ENCODE results near the gene SHANK2.

The SHANK2 gene

DNA sequence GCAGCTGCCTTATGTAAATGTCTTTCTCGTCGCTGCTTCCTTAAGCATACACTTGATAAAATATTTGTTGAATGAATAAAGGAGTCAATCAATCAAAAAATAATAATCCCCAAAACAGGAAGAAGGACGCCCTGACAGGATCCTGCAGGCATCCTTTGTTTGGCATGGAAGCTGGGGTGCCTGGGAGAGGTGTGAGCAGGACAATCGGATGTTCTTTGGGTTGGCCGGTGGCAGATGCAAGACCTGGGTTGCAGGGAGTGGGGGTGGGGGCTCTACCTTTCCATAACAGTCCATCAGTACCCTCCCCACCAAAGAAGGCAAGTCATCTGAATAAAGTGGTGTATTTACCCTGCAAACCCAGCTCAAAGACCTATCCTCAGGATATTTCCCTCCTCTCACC is 1.4 kb upstream of the SHANK2 start:
- Mint-ChIP-seq H3K27me3 (peaks cover 68% of the 10 kb centered on the region), H3K4me3 (no peak overlapping the region), H3K36me3 (no peaks in the 10 kb centered on the region), H3K9me3 (peaks cover 3% of the 10 kb centered on the region), H3K27ac (no peak overlapping the region), H3K4me1 (peaks cover 2% of the 10 kb centered on the region)
- CTCF ChIA-PET: no interaction called here
- no peak for DNase-seq

DNA sequence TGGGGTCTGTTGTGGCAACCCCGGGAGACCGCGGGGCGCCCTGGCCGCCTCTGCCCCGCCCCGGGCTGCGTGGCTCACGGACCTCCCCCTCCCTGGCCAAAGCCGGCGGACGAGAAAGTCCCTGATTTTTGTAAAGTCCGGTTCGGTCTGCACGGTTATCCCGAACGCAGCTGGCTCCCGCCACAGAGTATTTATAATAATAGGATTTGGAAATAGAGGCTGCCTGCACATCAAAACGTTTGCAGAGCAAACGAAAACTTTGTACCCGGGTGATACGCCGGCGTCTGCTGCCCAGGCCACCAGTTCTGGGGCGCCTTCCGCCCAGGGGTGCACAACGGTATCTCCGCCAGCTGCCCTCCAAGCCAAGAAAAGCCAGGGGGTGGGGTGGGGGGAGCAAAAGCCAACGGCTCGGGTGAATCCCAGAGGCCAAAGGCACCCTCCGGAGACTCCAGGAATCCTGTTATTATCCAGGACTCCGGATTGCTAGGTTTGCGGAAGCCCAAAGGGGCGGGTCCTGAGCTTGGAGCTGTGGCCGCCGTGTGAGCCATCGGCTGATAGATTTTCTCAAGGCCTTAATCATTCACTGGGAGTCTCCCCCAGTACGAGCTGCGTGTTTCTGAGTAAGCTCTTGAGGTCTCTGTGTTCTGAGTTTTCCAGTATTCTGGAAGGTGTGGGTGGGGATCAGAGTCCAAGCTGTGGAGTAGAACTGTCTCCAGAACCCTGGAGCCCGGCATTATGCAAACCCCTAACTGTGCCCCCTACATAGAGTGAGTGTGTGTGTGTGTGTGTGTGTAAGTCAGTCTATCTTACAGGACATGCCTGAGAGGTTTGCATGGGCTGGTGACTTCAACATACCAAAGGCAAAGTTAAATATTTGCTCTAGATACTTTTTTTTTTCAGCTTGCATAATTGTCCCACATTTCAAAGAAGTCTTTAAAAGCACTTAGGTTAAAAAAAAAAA is 673 bp upstream of the SHANK2 start:
- Mint-ChIP-seq H3K36me3 (no peaks in the 10 kb centered on the region), H3K27me3 (peaks cover 76% of the 10 kb centered on the region), H3K9me3 (no peaks in the 10 kb centered on the region), H3K27ac (no peak overlapping the region), H3K4me3 (no peak overlapping the region), H3K4me1 (peaks cover 2% of the 10 kb centered on the region)
- CTCF ChIA-PET: no interaction called here
- no peak for DNase-seq

DNA sequence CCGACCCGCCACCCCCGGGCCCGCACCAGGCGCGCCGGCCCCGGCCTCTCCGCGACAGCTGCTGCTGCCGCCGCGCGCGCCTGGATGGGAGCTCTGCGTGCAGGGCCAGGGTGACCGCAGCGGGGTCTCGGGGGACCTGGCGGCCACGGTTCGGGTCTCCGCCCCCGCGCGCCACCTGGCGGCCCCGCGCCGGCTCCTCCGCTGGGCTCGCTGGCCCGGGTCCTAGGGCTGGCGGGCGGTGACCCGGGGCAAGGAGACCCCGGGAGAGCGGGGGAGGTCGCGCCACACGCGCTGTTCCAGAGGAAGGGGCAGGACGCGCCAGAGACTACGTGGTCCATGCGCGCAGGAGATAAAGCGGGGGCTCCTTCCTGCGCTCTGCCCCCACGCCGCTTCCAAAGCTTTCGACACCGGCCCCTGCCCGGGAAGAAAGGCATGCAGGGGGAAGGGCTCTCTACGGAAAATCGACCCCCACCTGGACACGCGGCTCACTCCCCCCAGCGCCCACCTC is 562 bp downstream of the SHANK2 start:
- H3K4me1 Mint-ChIP-seq: peaks cover 2% of the 10 kb centered on the region
- CTCF ChIA-PET: no interaction called here
- H3K36me3 Mint-ChIP-seq: no peaks in the 10 kb centered on the region
- H3K4me3 Mint-ChIP-seq: no peak overlapping the region
- no peak for DNase-seq
- peaks cover 85% of the 10 kb centered on the region for H3K27me3 Mint-ChIP-seq
- H3K27ac Mint-ChIP-seq: no peak overlapping the region
- H3K9me3 Mint-ChIP-seq: no peaks in the 10 kb centered on the region

DNA sequence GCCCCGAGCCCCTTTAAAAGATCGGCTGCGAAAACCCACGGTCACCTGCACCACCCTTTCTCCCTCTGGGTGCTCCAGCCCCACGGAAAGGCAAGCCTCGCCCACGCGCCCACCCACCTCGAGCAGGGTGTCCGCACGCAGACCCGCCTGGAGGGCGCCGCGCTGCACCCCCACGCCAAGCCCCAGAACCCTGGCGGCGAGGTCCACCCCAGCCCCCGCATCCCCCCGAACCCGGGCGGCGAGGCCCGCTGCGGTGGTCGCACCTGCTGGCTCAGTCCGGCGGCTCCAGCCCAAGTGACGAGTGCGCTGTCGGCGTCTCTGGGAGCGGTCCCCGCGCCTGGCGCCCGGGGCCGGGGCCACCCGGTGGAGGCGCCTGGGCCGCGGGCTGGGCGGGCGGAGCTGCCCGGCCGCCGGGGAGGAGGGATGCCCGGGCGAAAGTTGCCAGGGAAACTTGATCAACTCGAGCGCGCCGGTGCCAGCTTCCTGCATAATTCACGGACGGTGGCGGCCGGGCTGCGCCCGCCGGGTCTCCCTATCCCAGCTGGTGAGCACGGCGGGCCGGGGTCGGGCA is 1.1 kb downstream of the SHANK2 start:
- no peak for DNase-seq
- no peak overlapping the region for H3K27ac Mint-ChIP-seq
- CTCF ChIA-PET: no interaction called here
- H3K4me1 Mint-ChIP-seq: peaks cover 2% of the 10 kb centered on the region
- H3K36me3 Mint-ChIP-seq: no peaks in the 10 kb centered on the region
- H3K27me3 Mint-ChIP-seq: peaks cover 89% of the 10 kb centered on the region
- no peak overlapping the region for H3K4me3 Mint-ChIP-seq
- no peaks in the 10 kb centered on the region for H3K9me3 Mint-ChIP-seq

DNA sequence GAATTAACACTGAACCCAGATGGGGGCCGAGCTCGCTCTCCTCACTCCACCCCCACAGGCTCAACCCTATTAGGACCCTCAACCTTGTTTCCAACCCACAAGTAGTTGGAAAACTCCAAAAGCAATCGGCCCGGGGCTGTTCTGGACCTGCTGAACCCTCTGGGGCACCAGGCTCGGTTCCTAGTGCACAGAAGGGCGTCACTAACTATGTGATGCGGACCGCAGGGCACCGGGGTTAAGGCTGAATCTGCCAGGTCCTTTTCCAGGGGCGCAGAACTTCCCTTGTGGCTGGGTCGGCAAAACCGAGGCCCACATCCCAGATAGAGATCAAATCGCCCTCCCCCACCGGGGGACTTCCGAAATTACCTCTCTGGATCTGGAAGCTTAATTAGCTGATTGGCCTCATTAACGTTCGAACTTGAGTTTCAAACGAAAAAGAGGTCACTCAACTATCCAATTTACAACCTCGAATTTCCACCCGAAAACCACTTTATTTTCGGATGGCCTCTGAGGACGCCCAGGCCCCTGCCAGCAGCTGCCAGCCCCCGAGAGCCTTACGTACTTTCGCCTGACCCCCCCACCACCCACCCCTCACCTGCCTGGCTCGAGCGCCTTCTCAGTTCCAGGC is 1.7 kb downstream of the SHANK2 start:
- Mint-ChIP-seq H3K27me3 (peaks cover 90% of the 10 kb centered on the region), H3K4me1 (peaks cover 2% of the 10 kb centered on the region), H3K4me3 (no peak overlapping the region), H3K27ac (no peak overlapping the region), H3K9me3 (no peaks in the 10 kb centered on the region), H3K36me3 (no peaks in the 10 kb centered on the region)
- no peak for DNase-seq
- CTCF ChIA-PET: no interaction called here

DNA sequence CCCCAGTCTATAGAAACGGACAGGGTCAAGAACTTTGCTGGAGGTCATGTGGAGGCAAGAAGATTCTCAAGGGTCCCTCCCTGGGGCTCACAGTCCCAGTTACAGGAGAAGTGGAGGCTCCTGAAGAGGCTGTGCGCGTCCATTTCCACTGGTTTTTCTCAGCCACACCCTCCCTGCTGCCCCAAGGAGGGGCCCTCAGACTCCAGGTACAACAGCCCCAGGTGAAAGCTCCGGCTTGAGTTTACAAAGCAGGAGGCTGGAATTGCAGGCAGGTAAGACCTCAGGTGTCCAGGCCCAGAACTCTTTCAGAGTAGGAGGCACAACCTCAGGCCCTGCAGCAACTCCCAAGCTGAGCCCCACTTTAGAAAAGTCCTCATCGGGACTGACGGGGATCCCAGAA is 3.1 kb downstream of the SHANK2 start:
- DNase-seq: no peak
- no peaks in the 10 kb centered on the region for H3K36me3 Mint-ChIP-seq
- H3K27ac Mint-ChIP-seq: no peak overlapping the region
- CTCF ChIA-PET: no interaction called here
- H3K4me1 Mint-ChIP-seq: peaks cover 2% of the 10 kb centered on the region
- H3K27me3 Mint-ChIP-seq: peaks cover 80% of the 10 kb centered on the region
- H3K9me3 Mint-ChIP-seq: no peaks in the 10 kb centered on the region
- H3K4me3 Mint-ChIP-seq: no peak overlapping the region

DNA sequence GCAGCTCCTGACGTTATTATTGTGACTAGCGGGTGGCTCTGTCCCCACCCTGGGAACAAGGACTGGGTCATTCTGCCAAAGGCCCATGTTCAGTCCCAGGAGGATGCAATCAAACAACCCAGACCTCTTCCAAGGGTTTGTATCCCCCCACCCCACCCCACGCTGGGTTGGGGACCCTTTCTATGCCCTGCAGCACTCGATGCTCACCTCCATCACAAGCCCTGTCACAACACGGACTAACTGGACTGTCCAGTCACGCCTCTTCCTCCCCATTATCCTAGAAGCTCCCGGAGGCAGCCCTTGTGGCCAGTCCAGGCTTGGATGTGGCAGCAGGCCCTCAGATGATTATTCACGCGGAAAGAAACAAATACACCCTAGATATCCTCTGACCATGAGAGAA is 3.7 kb downstream of the SHANK2 start:
- CTCF ChIA-PET: no interaction called here
- peaks cover 2% of the 10 kb centered on the region for H3K4me1 Mint-ChIP-seq
- no peak for DNase-seq
- H3K36me3 Mint-ChIP-seq: no peaks in the 10 kb centered on the region
- peaks cover 73% of the 10 kb centered on the region for H3K27me3 Mint-ChIP-seq
- H3K4me3 Mint-ChIP-seq: no peak overlapping the region
- H3K27ac Mint-ChIP-seq: no peak overlapping the region
- no peaks in the 10 kb centered on the region for H3K9me3 Mint-ChIP-seq

DNA sequence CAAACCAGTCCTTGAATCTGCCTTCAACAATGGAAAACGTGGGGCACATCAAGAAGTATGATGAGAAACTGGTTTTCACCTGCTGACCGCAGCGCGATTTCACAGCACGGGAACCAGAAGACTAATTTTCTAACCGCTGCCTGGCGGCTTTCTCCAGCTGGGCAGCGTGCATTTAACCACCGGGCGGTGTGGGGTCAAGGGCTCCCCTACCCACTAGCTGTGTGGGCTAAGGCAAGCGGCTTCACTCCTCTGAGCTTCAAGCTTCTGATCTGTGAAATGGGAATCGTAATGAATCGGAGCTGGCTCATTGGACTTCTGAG is 4.2 kb downstream of the SHANK2 start:
- CTCF ChIA-PET: no interaction called here

DNA sequence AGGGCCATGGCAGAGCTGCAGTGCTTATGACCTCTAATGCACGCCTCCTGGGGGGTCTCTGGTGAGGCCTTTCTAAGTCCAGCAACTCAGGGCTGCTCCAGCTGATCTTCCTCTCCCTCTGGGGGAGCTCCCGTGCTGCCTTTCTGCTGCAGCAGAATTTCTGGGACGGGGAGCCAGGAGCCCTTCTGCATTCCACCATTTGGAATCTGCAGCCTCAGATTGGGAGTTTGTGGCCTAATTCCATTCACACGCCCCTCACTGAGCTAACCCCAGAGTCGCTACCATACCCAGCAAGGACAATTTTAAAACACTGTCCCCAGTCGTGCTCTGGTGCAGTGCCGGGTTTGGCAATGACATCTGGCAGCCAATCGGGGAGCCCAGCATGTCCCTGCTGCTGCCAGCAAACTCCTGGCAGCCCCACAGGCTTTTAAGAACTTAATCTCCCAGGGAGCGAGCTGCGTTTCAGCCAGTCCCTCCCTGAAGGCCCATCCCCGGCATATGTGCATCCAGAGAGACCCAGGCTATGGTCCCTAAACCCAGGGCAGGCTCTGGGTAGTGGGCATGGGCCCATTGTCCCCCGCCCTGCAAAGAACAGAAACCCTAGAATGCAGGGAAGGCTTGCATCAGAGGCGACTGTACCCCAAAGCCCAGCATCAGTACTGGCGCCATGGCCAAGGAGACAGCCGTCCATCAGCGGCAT is 4.7 kb downstream of the SHANK2 start:
- Mint-ChIP-seq H3K4me3 (no peak overlapping the region), H3K9me3 (no peaks in the 10 kb centered on the region), H3K4me1 (peaks cover 2% of the 10 kb centered on the region), H3K27ac (no peak overlapping the region), H3K36me3 (no peaks in the 10 kb centered on the region), H3K27me3 (peaks cover 64% of the 10 kb centered on the region)
- CTCF ChIA-PET: no interaction called here
- no peak for DNase-seq

More for the DNA sequence above, 4.2 kb downstream of the SHANK2 start:
- DNase-seq: no peak
- Mint-ChIP-seq H3K4me1 (peaks cover 2% of the 10 kb centered on the region), H3K27ac (no peak overlapping the region), H3K4me3 (no peak overlapping the region), H3K27me3 (peaks cover 69% of the 10 kb centered on the region), H3K36me3 (no peaks in the 10 kb centered on the region), H3K9me3 (no peaks in the 10 kb centered on the region)

DNA sequence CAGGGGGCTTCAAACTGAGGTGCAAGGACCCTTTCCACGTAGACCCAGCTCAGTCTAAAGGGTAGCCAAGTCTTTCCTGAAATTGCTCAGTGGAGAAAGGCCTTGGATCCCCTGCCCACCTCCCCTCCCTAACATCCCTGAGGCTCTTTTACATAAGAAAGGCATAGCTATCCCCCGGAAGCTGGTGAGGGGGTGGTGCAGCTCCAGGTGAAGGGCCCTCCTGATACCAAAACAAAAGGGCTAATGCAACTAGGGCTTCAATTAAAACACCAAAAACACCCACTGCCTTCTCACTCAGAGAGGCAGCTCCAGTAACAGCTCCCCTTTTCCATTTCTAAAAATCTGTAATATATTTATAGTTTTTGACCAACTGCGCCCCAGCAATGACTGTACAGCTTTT is 5.8 kb downstream of the SHANK2 start:
- Mint-ChIP-seq H3K9me3 (no peaks in the 10 kb centered on the region), H3K27ac (no peak overlapping the region), H3K4me1 (peaks cover 2% of the 10 kb centered on the region), H3K4me3 (no peak overlapping the region), H3K36me3 (no peaks in the 10 kb centered on the region), H3K27me3 (peaks cover 55% of the 10 kb centered on the region)
- DNase-seq: no peak
- CTCF ChIA-PET: no interaction called here

DNA sequence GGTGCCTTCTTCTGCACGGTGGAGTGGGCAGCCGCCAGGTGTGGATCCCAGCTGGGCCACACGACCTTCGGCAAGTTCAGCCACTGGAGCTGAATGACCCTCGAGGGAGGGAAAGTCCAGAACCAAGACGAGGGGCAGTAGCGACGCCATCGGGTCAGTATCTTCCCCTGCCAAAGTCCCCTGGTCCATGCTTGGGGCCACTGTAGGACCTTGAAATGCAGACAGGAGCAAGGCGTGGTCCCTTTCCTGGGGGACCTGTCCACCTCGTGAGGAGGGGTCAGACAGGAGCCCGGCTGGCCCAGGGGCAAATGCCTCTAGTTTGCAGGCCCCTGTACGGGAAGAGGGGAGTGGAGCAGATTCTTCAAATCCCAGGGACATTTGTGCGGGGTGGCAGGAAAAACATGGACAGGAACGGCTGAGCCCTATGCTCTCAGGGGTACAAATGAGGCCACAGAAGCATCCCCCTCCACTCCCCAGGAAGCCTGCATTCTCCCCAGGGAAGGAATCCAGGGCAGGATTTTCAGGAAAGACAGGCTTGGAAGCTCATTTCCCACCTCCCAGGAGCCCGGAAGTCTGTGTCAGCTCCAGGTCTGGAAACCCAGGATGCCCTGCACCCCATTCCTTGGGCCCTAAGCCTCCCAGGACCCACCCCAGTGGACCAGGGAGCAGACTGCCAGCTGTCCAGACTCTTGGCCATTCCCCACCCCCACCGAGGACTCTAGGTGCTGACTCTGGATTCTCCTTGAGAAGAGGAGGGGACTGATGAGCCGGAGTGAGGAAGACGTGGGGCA is 6.6 kb downstream of the SHANK2 start:
- CTCF ChIA-PET: no interaction called here

DNA sequence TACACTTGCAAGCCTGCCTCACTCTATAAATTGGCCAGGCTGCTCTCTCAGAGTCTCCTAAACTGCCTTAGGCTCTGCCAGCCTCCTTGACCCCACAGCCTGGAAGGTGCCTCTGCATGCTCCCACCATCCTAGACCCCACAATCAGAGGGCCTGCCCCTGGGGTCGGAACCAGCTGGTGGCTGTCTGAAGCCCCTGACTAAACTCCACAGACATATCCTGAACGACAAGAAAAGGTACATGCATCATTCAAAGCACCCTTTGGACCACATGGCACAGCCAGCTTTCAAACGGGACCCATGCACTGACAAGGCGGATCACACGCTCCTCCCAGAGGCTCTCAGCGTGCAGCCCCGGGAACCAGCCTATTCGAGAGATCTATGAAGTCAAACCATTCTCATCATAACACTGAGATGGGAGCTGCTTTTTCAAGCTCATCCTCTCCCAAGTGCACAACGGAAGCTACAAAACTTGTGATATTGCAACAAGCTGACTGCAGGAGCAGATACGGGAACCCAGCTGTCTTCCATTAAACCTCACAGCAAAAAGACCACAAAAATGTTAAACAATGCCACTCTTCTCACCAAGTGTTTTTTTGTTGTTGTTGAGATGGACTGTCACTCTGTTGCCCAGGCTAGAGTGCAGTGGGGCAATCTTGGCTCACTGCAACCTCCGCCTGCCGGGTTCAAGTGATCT is 8.1 kb downstream of the SHANK2 start:
- no peak overlapping the region for H3K4me3 Mint-ChIP-seq
- H3K9me3 Mint-ChIP-seq: no peaks in the 10 kb centered on the region

More for the DNA sequence above, 6.6 kb downstream of the SHANK2 start:
- H3K4me1 Mint-ChIP-seq: peaks cover under 1% of the 10 kb centered on the region
- H3K4me3 Mint-ChIP-seq: no peak overlapping the region
- DNase-seq: no peak
- peaks cover 58% of the 10 kb centered on the region for H3K27me3 Mint-ChIP-seq
- H3K36me3 Mint-ChIP-seq: no peaks in the 10 kb centered on the region
- no peak overlapping the region for H3K27ac Mint-ChIP-seq
- H3K9me3 Mint-ChIP-seq: no peaks in the 10 kb centered on the region

DNA sequence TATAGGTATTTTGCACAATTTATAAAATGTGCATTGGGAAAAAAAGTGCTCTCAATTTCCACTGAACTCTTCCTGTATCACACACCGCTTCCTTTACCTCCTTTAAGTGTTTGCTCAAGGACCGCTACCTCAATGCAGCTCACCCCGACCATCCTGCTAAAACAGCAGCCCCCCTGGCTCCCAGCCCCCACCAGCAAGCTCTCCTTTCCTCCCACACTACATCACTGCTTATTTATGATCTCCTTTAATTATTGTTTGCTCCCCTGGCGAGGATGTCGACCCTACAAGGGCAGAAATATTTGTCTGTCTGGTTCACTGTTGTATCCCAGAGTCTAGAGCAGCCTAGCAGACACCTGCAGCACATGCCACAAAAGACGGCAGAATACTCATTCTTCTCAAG is 10.0 kb downstream of the SHANK2 start:
- Mint-ChIP-seq H3K4me1 (no peaks in the 10 kb centered on the region), H3K27ac (no peak overlapping the region), H3K27me3 (peaks cover 24% of the 10 kb centered on the region), H3K4me3 (no peak overlapping the region), H3K36me3 (no peaks in the 10 kb centered on the region), H3K9me3 (no peaks in the 10 kb centered on the region)
- CTCF ChIA-PET: no interaction called here
- DNase-seq: no peak

More for the DNA sequence above, 8.1 kb downstream of the SHANK2 start:
- no peak for DNase-seq
- peaks cover 42% of the 10 kb centered on the region for H3K27me3 Mint-ChIP-seq
- CTCF ChIA-PET: no interaction called here
- no peak overlapping the region for H3K27ac Mint-ChIP-seq
- H3K36me3 Mint-ChIP-seq: no peaks in the 10 kb centered on the region
- no peaks in the 10 kb centered on the region for H3K4me1 Mint-ChIP-seq
